HG03342 (cell line): ENCODE results near the gene TCHHL1.
A peak's percentile ranks its signal among the peaks of the same experiment; 100 is the strongest.
"Not testable (repeated sequence)": the region's sequence is repeated elsewhere in the genome, so short reads cannot be mapped to it uniquely, and the experiment has no call there.

Source experiments
- ATAC-seq: cut with Tn5 transposase; IDR thresholded peaks from one replicate; pipeline ENCODE4 v1.9.1; 2021; ENCODE audit warnings: mild to moderate bottlenecking, moderate library complexity; ENCODE audit not compliant: unreplicated experiment

The TCHHL1 gene

GRCh38 chr1:152096931-152097330 is 8.1 kb upstream of the TCHHL1 start:
- no peak for ATAC-seq

GRCh38 chr1:152086760-152087159 is 2.1 kb downstream of the TCHHL1 start:
- no peak for ATAC-seq

DNA sequence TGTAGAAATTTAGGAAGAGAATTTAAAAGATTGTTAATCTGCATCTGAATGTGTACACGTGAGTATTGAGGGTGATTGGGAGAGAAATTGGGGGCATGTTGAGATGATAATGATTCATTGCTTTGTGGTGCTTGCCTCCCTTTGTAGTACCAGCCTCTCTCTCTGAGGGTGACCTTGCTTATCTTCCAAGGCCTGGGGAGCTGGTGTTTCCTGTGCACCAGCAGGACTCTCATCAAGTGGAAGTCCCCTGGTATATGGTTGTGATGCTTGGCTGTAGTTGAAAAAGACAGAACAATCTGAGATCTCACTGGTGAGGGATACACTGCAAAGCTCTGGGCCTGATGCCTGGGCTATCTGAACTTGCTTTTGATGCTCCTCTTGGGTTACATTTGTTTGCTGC is 4.0 kb downstream of the TCHHL1 start:
- ATAC-seq: no peak

DNA sequence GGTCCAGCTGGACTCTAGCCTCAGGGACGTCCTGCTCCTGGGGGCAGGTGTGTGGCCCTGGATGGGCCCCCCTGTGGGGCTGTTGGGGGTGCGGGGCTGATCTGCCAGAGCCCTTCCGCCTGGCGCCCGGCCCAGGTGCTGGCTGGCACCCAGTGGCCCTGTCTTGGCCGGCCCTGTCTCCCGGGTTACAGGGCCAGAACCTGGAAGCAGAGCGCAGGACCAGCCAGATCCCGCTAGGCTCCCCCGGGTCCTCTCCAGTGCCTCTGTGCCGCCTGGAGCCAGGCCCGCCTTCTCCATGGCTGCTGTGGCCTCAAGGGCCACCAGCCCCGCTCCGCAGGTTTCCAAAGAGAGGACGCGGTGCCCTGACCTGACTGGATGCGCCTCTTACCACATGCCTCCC is 7.8 kb downstream of the TCHHL1 start:
- not testable (repeated sequence) for ATAC-seq

- ATAC-seq: not testable (repeated sequence)
Measured at GRCh38 chr1:152080494-152080893, 8.4 kb downstream of the TCHHL1 start.

- ATAC-seq: no peak
Measured at GRCh38 chr1:152078831-152079441, 9.9 kb downstream of the TCHHL1 start.

GRCh38 chr1:152072311-152072710 is 16.6 kb downstream of the TCHHL1 start:
- ATAC-seq: no peak

DNA sequence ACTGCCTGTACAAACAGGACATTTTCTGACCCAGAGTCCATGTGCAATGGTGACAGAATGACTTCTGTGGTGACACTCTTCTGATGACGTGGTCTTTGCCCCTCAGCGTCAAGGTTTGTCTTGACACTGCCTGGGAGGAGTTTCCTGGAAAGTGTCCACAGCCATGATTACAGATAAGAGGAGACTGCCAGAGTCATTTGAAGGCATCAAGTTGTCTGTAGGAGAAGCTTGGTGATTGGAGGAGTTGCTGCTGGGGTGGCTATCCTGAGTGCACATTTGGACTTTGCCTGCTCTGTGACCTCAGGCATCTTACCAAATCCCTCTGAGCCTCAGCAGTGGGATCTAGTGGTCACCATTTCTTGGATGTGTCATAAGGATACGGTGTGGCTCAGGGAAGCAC is 17.7 kb downstream of the TCHHL1 start:
- no peak for ATAC-seq

DNA sequence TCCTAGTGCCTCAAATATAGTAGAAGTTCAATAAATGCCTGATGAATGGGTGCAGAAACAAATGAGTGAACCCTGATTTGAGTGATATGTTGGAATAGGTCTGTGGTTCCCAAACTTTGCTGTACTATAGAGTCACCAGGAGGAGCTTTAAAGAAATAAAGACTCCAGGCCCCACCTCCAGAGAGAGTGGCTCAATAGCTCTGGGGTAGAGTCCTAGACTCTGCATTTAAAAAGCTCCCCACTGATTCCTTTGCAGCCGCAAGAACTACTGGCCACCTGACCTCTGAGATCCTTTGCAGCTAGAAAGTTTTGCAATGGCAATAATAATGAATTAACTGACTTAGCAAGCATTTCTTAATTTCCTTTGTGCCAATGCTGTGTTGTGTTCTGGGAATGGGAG is 20.9 kb downstream of the TCHHL1 start:
- no peak for ATAC-seq

DNA sequence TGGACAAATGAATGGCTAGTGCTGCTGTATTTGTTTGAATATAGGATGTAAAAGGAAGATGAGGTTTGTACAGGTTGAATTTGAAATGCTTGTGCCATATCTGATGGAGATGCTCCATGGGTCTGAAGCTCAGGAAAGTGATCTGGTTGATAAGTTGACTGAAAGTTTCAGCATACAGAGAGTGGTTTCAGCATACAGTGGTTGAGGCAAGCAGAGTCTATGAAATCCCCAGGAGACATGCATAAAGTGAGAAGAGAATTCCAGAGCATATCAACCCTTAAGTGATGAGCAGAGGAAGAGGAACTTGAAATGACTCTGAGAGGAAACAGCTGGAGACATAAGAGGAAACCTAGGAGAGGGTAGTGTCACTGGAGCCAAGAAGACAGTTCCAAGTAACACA is 21.7 kb downstream of the TCHHL1 start:
- ATAC-seq: no peak

DNA sequence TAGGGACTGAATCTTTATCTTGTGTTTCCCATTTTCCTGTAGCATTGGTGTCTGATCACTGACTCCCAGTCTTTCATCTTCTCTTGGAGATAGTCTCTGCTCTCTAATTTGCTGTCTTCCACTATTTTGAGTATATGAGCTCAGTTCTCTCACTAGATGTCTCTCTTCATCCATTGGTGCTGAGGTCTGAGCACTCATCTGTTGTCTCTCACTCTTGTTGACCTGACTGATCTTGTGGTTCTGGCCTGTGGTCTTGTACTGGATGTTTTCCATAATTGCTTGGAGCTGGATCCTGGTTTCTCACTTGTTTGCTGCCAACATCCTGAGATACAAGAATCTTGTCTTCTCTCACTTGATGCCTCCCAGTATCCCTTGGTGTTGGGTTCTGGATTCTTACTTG is 26.9 kb downstream of the TCHHL1 start:
- ATAC-seq: no peak

DNA sequence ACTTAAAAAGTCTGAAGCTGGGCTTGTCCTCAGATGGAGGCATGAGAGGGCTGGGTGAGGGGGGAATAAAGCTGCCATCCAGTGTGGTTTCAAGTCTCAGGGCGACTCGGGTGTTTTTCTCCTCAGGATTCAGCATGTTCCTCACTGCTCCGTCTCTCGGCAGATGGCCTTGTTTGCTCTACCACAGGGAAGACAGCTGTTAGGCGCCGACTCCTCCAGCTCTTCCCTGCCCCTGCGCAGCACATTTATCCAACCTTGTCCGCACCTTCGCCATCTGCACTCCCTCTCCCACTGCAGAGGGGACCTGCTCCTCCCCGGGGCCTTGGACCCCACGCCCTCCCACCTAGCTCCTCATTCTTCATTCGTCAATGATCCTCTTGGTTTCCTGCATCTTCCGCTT is 35.5 kb downstream of the TCHHL1 start:
- ATAC-seq: no peak

DNA sequence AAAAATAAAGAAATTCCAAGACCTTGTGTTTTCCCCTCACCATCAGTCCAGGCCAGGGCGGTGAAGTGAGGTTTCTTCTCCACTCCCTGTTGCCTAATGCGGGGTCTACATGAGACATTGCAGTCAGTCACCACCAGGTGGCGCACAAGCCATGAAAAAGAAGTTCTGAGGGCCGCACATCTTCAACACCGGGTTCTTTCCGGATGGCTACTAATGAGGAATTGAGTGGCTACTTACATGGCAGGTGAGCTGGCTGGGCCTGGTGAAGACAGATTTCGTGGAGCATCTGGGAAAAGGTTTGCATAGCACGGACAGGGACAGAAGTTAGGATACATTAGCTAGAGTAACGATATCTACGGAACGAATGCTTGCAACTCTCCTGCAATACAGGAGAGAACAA is 36.3 kb downstream of the TCHHL1 start:
- no peak for ATAC-seq

DNA sequence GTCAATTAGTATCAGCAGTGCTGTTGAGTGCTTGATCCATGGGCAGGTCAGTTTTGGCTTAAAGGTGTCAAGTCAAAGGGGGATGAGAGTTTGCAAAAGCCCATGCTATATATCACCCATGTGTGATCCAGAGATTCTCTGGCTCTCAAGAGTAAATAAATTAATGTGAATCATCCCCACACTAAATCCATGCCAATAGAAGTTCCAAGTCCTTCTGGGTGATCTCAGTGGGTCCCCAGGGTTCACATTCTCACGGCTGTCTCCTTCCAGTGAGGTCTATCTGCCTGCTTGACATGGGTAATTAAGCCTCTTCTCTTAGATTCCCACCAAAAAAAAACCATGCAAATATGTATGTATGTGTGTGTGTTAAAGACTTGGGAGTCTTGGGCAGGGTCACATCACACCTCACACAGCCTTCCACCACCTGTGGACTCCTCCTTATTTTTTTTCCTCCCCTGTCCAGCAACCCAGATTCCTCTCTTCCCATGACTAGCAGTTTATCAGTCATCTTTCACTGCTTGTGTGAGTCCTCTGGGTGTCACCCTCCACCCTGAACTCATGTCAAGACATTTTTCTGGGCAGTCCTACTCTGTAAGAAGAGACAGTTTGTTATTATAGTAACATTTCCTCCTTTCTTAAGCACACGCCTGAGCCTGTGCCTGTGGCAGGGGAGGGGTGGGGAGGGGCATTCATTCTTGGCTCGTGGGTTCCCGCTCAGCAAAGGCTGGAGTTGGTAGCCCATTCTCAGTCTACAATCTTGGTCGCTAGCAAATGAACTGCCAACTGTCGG is 37.8 kb downstream of the TCHHL1 start:
- ATAC-seq: no peak

DNA sequence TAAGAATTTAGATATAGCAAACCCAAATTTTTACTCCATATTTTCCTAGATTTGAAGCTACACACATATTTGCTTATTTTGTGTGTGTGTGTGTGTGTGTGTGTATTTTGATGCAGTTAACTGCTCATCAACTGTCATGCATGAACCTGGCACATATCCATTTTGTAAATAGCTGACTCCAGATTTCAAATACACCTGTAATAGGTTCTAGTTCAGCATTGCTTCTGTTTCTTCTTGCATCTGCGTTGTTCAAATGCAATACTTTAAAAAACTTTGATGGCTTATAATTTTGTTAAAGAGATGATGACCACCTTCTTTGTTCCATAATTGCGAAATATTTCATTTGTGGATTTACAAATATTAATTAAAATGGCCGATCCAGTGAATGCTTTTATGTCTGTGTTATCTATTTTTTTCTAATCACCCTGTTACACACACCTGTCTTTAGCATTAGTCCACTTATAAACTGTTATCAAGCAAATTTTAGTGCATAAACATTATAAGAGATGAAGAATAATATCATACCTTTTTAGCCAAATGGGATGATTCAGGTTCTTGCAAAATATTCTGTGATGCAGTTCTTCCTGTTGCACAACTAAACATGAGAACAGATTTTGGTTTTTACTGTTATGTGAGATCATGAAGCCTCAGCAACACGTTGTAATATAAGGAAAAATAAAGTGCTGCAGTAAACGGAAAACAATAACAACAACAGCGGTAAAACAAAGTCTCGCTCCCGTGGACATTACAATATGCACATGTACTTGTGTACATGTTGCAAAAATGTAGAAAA is 39.4 kb downstream of the TCHHL1 start:
- no peak for ATAC-seq

DNA sequence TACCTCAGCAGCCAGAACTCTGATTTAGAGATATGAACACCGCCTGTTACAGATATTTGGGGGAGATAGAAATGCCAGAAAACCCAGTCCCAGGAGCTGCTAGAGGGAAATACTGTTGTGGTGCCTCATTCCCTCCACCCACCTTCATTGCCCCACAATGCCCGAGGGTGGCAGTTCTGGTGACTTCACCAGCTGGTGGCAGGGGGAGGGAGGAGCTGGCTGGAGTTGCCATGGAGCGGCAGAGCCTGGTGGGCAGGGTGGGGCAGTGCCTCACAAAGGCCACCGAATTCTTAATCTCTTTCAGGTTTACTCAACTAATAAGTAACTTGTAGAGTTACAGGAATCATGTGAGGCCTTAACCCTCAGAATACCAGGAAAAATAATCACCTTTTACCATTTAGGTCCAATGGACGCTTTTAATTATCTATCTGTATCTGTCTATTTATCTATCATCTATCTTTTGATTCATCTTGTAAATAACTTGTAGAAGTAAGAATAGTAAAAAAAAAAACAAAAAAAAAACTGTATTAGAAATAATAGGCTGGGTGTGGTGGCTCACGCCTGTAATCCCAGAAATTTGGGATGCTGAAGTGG is 40.4 kb downstream of the TCHHL1 start:
- ATAC-seq: peak; percentile 8

- ATAC-seq: peak; percentile 95
Measured at GRCh38 chr1:152047730-152048415, 41.0 kb downstream of the TCHHL1 start.

DNA sequence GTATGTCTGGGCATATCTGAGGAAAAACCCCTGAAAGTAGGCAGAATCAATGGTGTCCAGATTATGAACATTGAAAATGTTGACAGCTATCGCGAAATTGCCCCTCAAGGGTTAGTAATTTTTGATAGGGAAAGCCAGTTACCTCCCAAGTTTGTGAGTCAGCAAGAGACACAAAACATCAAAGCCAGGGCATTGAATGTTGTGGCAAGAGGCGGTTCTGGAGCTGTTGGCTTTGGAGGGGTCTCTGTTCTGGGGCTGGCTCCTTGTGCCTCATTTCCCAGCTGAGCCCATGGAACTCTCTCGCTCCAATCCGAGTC is 41.5 kb downstream of the TCHHL1 start:
- ATAC-seq: no peak

- no peak for ATAC-seq
Measured at GRCh38 chr1:152044386-152044785, 44.5 kb downstream of the TCHHL1 start.

- no peak for ATAC-seq
Measured at GRCh38 chr1:152043870-152044269, 45.0 kb downstream of the TCHHL1 start.

- ATAC-seq: no peak
Measured at GRCh38 chr1:152042030-152042429, 46.8 kb downstream of the TCHHL1 start.
